Measurements from ENCODE around the gene ACOXL. TPM values are rescaled to one million over a fixed set of nuclear protein-coding genes. Genes with fewer than 3 reads are reported as not detected.
A peak's percentile ranks its signal among the peaks of the same experiment; 100 is the strongest.

ACOXL gene
- total RNA-seq, 2 experiments from 2014 or later = not detected

GRCh38 chr2:110751642-110752041 lies 19.3 kb downstream of the ACOXL start:
- no peak for ATAC-seq (ENCODE audit: poor library complexity)
- POLR2A ChIA-PET = no interaction called here

GRCh38 chr2:110752871-110753270 lies 20.5 kb downstream of the ACOXL start:
- Mint-ChIP-seq H3K27me3 (peaks cover 25% of the 10 kb centered on the region), H3K4me1 (ENCODE audit: low read depth) (peaks cover 10% of the 10 kb centered on the region), H3K27ac (no peak overlapping the region), H3K36me3 (ENCODE audit: low read depth) (no peaks in the 10 kb centered on the region), H3K4me3 (no peak overlapping the region), H3K9me3 (no peaks in the 10 kb centered on the region)
- Histone ChIP-seq H3K27ac (ENCODE audit: low read depth in 1 of 2, low read length in 2 of 2) (no peak overlapping the region), H3K4me3 (ENCODE audit: low read length) (no peak overlapping the region), H3K36me3 (ENCODE audit: insufficient read depth, low read length) (no peaks in the 10 kb centered on the region), H3K27me3 (ENCODE audit: control insufficient read depth in 1 of 2, insufficient read depth in 2 of 2, low read length in 2 of 2) (peaks cover 0 to 3% of the 10 kb centered on the region in 2 experiments), H3K4me1 (ENCODE audit: insufficient read depth, low read length) (peaks cover 11% of the 10 kb centered on the region), H3K9me3 (ENCODE audit: control insufficient read depth in 1 of 2, insufficient read depth in 1 of 2, low read length in 2 of 2) (no peaks in the 10 kb centered on the region)
- POLR2A ChIA-PET = no interaction called here
- TF ChIP-seq CTCF (IDR thresholded peaks at IDR 0.05) = no peak
- intact Hi-C loops (cut with DNase I, micrococcal nuclease) = no loop called here
- CTCF ChIA-PET = no interaction called here
- DNase-seq (no peak), ATAC-seq (ENCODE audit: poor library complexity) (no peak)

More at GRCh38 chr2:110751642-110752041, 19.3 kb downstream of the ACOXL start:
- intact Hi-C loops (cut with DNase I, micrococcal nuclease) = no loop called here
- H3K27ac Mint-ChIP-seq = no peak overlapping the region
- H3K4me3 ChIP-seq (ENCODE audit: low read length) = no peak overlapping the region
- H3K9me3 ChIP-seq (ENCODE audit: control insufficient read depth in 1 of 2, insufficient read depth in 1 of 2, low read length in 2 of 2) = no peaks in the 10 kb centered on the region
- H3K27me3 Mint-ChIP-seq = peaks cover 21% of the 10 kb centered on the region
- H3K9me3 Mint-ChIP-seq = no peaks in the 10 kb centered on the region
- H3K36me3 Mint-ChIP-seq (ENCODE audit: low read depth) = no peaks in the 10 kb centered on the region
- peaks cover 0 to 3% of the 10 kb centered on the region in 2 experiments for H3K27me3 ChIP-seq (ENCODE audit: control insufficient read depth in 1 of 2, insufficient read depth in 2 of 2, low read length in 2 of 2)
- no peak for DNase-seq
- no peak for TF ChIP-seq CTCF (IDR thresholded peaks at IDR 0.05)
- H3K36me3 ChIP-seq (ENCODE audit: insufficient read depth, low read length) = no peaks in the 10 kb centered on the region
- H3K27ac ChIP-seq (ENCODE audit: low read depth in 1 of 2, low read length in 2 of 2) = no peak overlapping the region
- CTCF ChIA-PET = no interaction called here
- H3K4me3 Mint-ChIP-seq = no peak overlapping the region
- H3K4me1 ChIP-seq (ENCODE audit: insufficient read depth, low read length) = peaks cover 20% of the 10 kb centered on the region
- H3K4me1 Mint-ChIP-seq (ENCODE audit: low read depth) = peaks cover 15% of the 10 kb centered on the region

DNA sequence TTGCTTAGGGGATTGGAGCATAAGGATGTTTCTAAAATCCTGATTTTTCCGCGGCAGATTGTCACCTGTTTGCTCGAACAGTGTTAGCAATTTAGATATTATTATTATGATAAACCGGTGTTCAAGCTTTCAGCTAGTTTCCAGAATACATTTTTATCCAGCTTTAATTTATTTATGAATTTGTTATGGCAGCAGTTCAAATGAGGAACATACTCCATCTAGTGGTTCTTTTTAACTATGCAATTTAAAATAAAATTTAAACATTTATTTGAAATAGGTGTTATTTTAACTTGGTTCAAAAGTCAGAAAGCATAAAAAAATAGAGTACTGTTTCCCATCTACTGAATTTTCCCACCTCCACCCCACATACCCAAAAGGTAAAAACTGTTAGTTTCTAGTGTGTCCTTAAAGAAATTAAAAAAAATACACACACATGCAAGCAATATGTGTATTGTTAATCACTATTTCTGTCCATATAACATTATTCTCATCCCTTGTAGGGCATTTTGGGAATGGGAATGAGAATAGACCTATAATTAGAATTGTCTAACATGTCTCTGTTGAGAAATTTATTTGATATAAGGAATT lies 23.2 kb downstream of the ACOXL start:
- TF ChIP-seq CTCF (IDR thresholded peaks at IDR 0.05) = peak; percentile 67
- no peak for ATAC-seq (ENCODE audit: poor library complexity)
- POLR2A ChIA-PET = interaction anchor here (0.6 kb wide), 2 partner anchors 111 to 132 kb away, joined by 3 read pairs; no protein-coding TSS in a partner anchor
- Mint-ChIP-seq H3K9me3 (no peaks in the 10 kb centered on the region), H3K4me1 (ENCODE audit: low read depth) (no peaks in the 10 kb centered on the region), H3K27me3 (peaks cover 28% of the 10 kb centered on the region), H3K27ac (no peak overlapping the region), H3K4me3 (no peak overlapping the region), H3K36me3 (ENCODE audit: low read depth) (no peaks in the 10 kb centered on the region)
- Histone ChIP-seq H3K27ac (ENCODE audit: low read depth in 1 of 2, low read length in 2 of 2) (no peak overlapping the region), H3K4me3 (ENCODE audit: low read length) (no peak overlapping the region), H3K36me3 (ENCODE audit: insufficient read depth, low read length) (no peaks in the 10 kb centered on the region), H3K4me1 (ENCODE audit: insufficient read depth, low read length) (no peaks in the 10 kb centered on the region), H3K9me3 (ENCODE audit: control insufficient read depth in 1 of 2, insufficient read depth in 1 of 2, low read length in 2 of 2) (peaks cover 5 to 8% of the 10 kb centered on the region in 2 experiments), H3K27me3 (ENCODE audit: control insufficient read depth in 1 of 2, insufficient read depth in 2 of 2, low read length in 2 of 2) (no peaks in the 10 kb centered on the region)
- intact Hi-C loops (cut with DNase I, micrococcal nuclease) = no loop called here
- CTCF ChIA-PET = interaction anchor here (1.0 kb wide), 1 partner anchor 13 kb away, joined by 3 read pairs; no protein-coding TSS in a partner anchor
- peak in 1 of 14 experiments; percentile 31 for DNase-seq

Measured in CD4-positive, alpha-beta T cell (primary cell).